GM19043 (cell line): ENCODE measurements around the gene PAX5.

Experiments
- ATAC-seq: cut with Tn5 transposase; IDR thresholded peaks from one replicate; pipeline ENCODE4 v1.9.1; 2021; ENCODE audit warnings: low read depth; ENCODE audit not compliant: unreplicated experiment

Gene PAX5

GRCh38 chr9:37037503-37038301 lies 3.6 kb upstream of the PAX5 start:
- no peak for ATAC-seq

GRCh38 chr9:37036776-37037502 lies 2.9 kb upstream of the PAX5 start:
- no peak for ATAC-seq

GRCh38 chr9:37036371-37036775 lies 2.3 kb upstream of the PAX5 start:
- no peak for ATAC-seq

- no peak for ATAC-seq
Observed at GRCh38 chr9:37035648-37036370, 1.7 kb upstream of the PAX5 start.

- ATAC-seq = no peak
Observed at GRCh38 chr9:37034938-37035647, 1.0 kb upstream of the PAX5 start.

DNA sequence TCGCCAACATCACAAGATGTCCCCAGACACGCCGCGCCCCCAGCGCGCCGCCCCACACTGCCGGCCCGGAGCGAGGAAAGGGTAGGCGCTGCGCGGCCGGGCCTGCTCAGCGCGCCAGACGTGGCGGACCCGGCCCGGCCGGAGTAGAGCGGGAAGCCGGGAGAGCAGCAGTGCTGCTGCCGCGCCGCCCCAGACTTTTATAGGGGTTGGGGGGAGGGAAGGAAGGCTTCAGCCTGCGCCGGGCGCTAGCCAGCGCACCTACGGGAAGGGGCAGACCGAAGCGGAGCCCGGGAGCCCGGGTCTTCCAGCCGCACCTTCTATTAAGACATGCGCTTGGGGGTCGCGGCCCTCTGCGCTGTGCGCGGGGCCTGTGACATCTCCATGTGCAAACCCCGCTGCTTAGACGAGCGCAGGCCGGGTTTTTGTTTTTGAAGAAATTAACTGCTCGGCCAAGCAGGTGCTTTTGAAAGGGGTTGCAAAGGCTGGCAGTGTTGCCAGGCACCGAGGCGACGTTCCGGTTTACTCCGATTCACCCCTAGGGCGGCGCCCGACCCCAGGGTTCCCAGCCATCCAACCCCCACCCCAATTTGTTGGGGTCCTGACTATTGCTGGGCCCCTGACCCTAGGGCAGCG lies 353 bp upstream of the PAX5 start:
- ATAC-seq = no peak

DNA sequence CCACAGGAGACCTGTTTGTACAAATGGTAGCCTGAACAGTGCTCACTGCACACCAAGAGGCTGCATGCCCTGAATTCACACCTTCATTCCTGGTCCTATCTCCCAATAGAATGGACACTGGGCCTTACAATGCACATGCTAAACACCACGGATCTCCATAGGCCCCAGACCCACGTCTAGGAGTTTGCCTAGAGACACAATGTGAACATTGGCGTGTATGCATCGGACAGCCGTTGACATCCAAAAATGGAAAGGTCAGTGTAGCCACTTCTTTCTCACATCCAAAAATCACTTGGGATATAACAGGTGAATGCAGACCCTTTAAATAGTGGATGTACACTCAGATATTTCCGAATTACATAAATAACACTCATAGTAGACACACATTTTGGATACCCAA lies 927 bp downstream of the PAX5 start:
- no peak for ATAC-seq

DNA sequence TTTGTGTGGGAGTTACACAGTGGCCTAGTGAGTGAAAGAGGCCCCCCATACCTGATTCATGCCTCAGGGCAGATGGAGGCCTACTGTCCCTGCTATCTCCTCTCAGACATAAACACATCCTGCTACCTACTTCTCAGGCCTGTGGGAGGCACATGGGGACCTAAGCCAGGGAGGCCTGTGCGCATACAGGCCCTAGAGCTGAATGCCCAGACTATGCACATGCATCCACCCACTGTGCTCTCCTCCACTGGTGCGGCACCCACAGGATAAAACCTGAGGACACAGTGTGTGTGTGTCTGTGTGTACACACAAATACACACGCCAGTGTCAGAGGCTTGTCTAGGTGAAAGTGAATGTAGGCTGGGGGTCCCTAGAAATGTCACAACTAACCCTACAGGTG lies 1.4 kb downstream of the PAX5 start:
- no peak for ATAC-seq

GRCh38 chr9:37031902-37032301 lies 2.2 kb downstream of the PAX5 start:
- no peak for ATAC-seq

DNA sequence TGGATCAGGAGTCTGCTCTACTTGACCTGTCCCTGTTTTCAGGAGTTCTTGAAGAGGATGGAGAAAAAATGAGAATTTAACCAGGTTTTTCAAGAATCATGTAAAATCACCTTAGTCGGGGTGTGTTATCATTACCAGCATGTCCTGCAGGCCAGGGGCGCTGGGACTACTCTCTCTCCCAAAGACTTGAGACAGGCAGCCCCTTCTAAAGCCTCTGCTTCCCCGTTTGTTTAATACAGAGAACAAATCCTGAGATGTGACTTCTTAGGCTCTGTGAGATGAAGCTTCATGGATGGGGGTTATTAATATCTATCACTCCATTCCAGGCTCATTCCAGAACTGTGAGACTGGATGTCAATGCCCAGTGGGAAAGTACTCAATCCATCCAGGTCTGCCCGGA lies 3.0 kb downstream of the PAX5 start:
- ATAC-seq = no peak

GRCh38 chr9:37030611-37030939 lies 3.5 kb downstream of the PAX5 start:
- ATAC-seq = no peak

GRCh38 chr9:37029776-37030610 lies 4.1 kb downstream of the PAX5 start:
- no peak for ATAC-seq

DNA sequence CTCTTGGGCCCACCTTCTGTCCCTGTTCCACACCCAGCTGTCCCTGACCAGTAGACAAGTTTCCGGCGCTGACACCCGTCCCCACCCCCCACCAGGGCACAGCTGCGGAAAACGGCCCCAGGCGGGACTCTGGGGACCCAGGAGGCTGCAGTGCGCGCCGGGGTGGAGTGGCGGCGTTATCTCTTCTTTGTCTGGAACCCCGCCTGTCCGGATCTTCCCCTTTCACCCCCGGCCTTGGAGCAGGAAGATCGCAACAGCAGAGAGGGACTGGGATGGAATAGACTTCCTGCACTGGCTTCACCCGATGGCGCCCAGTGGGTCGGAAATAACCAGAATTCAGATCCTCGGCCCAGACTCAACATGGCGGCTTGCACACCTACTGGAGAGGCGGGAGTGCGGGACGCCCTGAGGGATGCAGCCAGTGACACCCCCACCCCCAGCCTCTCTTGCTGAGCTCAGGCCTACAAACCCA lies 4.7 kb downstream of the PAX5 start:
- no peak for ATAC-seq

- no peak for ATAC-seq
Observed at GRCh38 chr9:37028420-37029031, 5.5 kb downstream of the PAX5 start.

DNA sequence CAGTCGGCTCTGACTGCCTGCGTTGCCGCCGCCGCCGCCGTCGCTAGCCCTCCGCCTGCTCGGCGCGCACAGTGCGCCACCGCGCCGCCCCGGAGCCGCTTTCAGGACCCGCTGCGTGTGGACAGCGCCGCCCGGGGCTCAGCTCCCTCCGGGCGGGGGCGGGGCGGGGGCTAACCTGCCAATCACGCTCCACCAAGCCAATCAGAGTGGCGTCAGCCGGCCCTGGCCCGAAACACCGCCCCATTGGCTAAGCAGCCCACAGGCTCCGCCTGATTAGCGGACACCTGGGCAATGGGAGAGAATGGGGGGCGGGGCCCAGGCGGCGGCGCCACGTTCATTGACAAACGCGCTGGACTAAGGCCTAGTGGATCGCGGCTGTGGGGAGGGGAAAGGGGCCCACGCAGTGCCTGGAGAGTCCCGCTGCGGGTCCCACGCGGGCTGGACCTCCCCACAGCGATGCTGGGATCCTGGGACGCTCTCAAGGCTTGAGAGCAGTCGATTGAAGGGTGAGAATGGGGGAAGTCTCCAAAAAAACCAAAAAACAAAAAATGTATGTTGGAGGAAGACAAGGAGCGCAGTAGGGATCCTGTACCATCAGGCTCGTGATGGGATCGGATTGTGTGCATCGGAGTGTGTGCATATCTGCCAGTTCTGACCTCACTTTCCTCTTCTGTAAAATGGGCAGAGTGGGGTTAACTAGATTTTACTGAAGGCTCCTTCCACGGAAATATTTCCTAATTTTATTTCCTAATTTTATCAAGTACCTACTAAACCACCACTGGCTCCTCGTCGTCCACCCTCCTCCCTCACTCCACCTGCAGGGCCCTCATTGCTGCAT lies 6.3 kb downstream of the PAX5 start:
- ATAC-seq = peak; percentile 68

GRCh38 chr9:37026931-37027581 lies 7.0 kb downstream of the PAX5 start:
- ATAC-seq = no peak

- ATAC-seq = no peak
Observed at GRCh38 chr9:37026113-37026930, 7.7 kb downstream of the PAX5 start.
